ENCODE measurements around the gene SEMA4F. TPM values are rescaled to one million over a fixed set of nuclear protein-coding genes. Genes with fewer than 3 reads are reported as not detected.

Gene SEMA4F
- total and polyA plus RNA-seq, 2 experiments from 2014 or later, result 4.2 to 5.9 TPM

- no peak for TF ChIP-seq EZH2 (IDR thresholded peaks at IDR 0.05; ENCODE audit: insufficient read depth, poor library complexity, severe bottlenecking)
- no peak for TF ChIP-seq EZH2phosphoT487 (IDR thresholded peaks at IDR 0.05; ENCODE audit: insufficient read depth, low read depth)
- in situ Hi-C loops (cut with MboI), result no loop called here
Observed at GRCh38 chr2:74721316-74721715, 67.3 kb downstream of the SEMA4F start.

GRCh38 chr2:74724496-74724895 lies 70.4 kb downstream of the SEMA4F start:
- Histone ChIP-seq H3K9me2 (ENCODE audit: insufficient read depth) (no peaks in the 10 kb centered on the region), H3K27me3 (replicated peaks; ENCODE audit: insufficient read depth) (no peaks in the 10 kb centered on the region), H3K9ac (no peak overlapping the region), H2AFZ (no peak overlapping the region), H3K4me1 (ENCODE audit: insufficient read depth) (no peaks in the 10 kb centered on the region), H4K20me1 (ENCODE audit: insufficient read depth) (no peaks in the 10 kb centered on the region), H3K4me3 (no peak overlapping the region), H3K9me3 (ENCODE audit: low read depth) (no peaks in the 10 kb centered on the region), H3K4me2 (ENCODE audit: unreplicated experiment) (no peak overlapping the region), H3K36me3 (ENCODE audit: low read depth) (no peaks in the 10 kb centered on the region), H3K79me2 (ENCODE audit: insufficient read depth) (no peaks in the 10 kb centered on the region), H3K27ac (no peak overlapping the region), H3F3A (ENCODE audit: insufficient read depth) (peaks cover 7% of the 10 kb centered on the region; the same call in 1 of the 2 replicates)
- in situ Hi-C loops (cut with MboI), result no loop called here
- 80 to 83% methylated on average over 4 of the region's 4 CpGs for WGBS, 2 experiments (ENCODE audit: low coverage in 1 of 2, low lambda C conversion rate in 2 of 2, missing lambda C conversion rate in 2 of 2)
- no peak for DNase-seq
- TF ChIP-seq EZH2 (IDR thresholded peaks at IDR 0.05; ENCODE audit: insufficient read depth, poor library complexity, severe bottlenecking) (no peak), EZH2phosphoT487 (IDR thresholded peaks at IDR 0.05; ENCODE audit: insufficient read depth, low read depth) (no peak)

More at GRCh38 chr2:74721316-74721715, 67.3 kb downstream of the SEMA4F start:
- no peak overlapping the region for H3K4me3 ChIP-seq
- no peak overlapping the region for H2AFZ ChIP-seq
- no peaks in the 10 kb centered on the region for H3K36me3 ChIP-seq (ENCODE audit: low read depth)
- H3K9me2 ChIP-seq (ENCODE audit: insufficient read depth), result no peaks in the 10 kb centered on the region
- H3K9ac ChIP-seq, result no peak overlapping the region
- no peak overlapping the region for H3K4me2 ChIP-seq (ENCODE audit: unreplicated experiment)
- peaks cover 7% of the 10 kb centered on the region; the same call in 1 of the 2 replicates for H3F3A ChIP-seq (ENCODE audit: insufficient read depth)
- H3K4me1 ChIP-seq (ENCODE audit: insufficient read depth), result no peaks in the 10 kb centered on the region
- H3K79me2 ChIP-seq (ENCODE audit: insufficient read depth), result no peaks in the 10 kb centered on the region
- no peaks in the 10 kb centered on the region for H4K20me1 ChIP-seq (ENCODE audit: insufficient read depth)
- DNase-seq, result no peak
- no peaks in the 10 kb centered on the region for H3K27me3 ChIP-seq (replicated peaks; ENCODE audit: insufficient read depth)
- no peaks in the 10 kb centered on the region for H3K9me3 ChIP-seq (ENCODE audit: low read depth)
- no peak overlapping the region for H3K27ac ChIP-seq

- no peaks in the 10 kb centered on the region for H3K9me2 ChIP-seq (ENCODE audit: insufficient read depth)
- 83 to 88% methylated on average over 1 of the region's 1 CpG for WGBS, 2 experiments (ENCODE audit: low coverage in 1 of 2, low lambda C conversion rate in 2 of 2, missing lambda C conversion rate in 2 of 2)
- no peaks in the 10 kb centered on the region for H4K20me1 ChIP-seq (ENCODE audit: insufficient read depth)
- H3K4me1 ChIP-seq (ENCODE audit: insufficient read depth), result no peaks in the 10 kb centered on the region
- no peaks in the 10 kb centered on the region for H3K9me3 ChIP-seq (ENCODE audit: low read depth)
- H3K79me2 ChIP-seq (ENCODE audit: insufficient read depth), result no peaks in the 10 kb centered on the region
- H3K4me2 ChIP-seq (ENCODE audit: unreplicated experiment), result no peak overlapping the region
- no peak overlapping the region for H3K4me3 ChIP-seq
- no peak for DNase-seq
- peaks cover 7% of the 10 kb centered on the region; the same call in 1 of the 2 replicates for H3F3A ChIP-seq (ENCODE audit: insufficient read depth)
- H3K27ac ChIP-seq, result no peak overlapping the region
- no peak overlapping the region for H2AFZ ChIP-seq
- no peak overlapping the region for H3K9ac ChIP-seq
- TF ChIP-seq EZH2phosphoT487 (IDR thresholded peaks at IDR 0.05; ENCODE audit: insufficient read depth, low read depth), result no peak
- no peak for TF ChIP-seq EZH2 (IDR thresholded peaks at IDR 0.05; ENCODE audit: insufficient read depth, poor library complexity, severe bottlenecking)
- in situ Hi-C loops (cut with MboI), result no loop called here
- H3K36me3 ChIP-seq (ENCODE audit: low read depth), result no peaks in the 10 kb centered on the region
- no peaks in the 10 kb centered on the region for H3K27me3 ChIP-seq (replicated peaks; ENCODE audit: insufficient read depth)
Observed at GRCh38 chr2:74725287-74725686, 71.2 kb downstream of the SEMA4F start.

- DNase-seq, result no peak
- no peaks in the 10 kb centered on the region for H3K27me3 ChIP-seq (replicated peaks; ENCODE audit: insufficient read depth)
- H3K27ac ChIP-seq, result no peak overlapping the region
- H2AFZ ChIP-seq, result no peak overlapping the region
- no peaks in the 10 kb centered on the region for H3K9me2 ChIP-seq (ENCODE audit: insufficient read depth)
- no peaks in the 10 kb centered on the region for H3K36me3 ChIP-seq (ENCODE audit: low read depth)
- in situ Hi-C loops (cut with MboI), result no loop called here
- H3K4me2 ChIP-seq (ENCODE audit: unreplicated experiment), result no peak overlapping the region
- WGBS, 2 experiments (ENCODE audit: low coverage in 1 of 2, low lambda C conversion rate in 2 of 2, missing lambda C conversion rate in 2 of 2), result 54 to 64% methylated on average over 2 of the region's 2 CpGs
- no peaks in the 10 kb centered on the region for H4K20me1 ChIP-seq (ENCODE audit: insufficient read depth)
- no peaks in the 10 kb centered on the region for H3K9me3 ChIP-seq (ENCODE audit: low read depth)
- TF ChIP-seq EZH2phosphoT487 (IDR thresholded peaks at IDR 0.05; ENCODE audit: insufficient read depth, low read depth) (no peak), EZH2 (IDR thresholded peaks at IDR 0.05; ENCODE audit: insufficient read depth, poor library complexity, severe bottlenecking) (no peak)
- no peak overlapping the region for H3K9ac ChIP-seq
- no peaks in the 10 kb centered on the region for H3K79me2 ChIP-seq (ENCODE audit: insufficient read depth)
- peaks cover 7% of the 10 kb centered on the region; the same call in 1 of the 2 replicates for H3F3A ChIP-seq (ENCODE audit: insufficient read depth)
- no peaks in the 10 kb centered on the region for H3K4me1 ChIP-seq (ENCODE audit: insufficient read depth)
- H3K4me3 ChIP-seq, result no peak overlapping the region
Observed at GRCh38 chr2:74728842-74729241, 74.8 kb downstream of the SEMA4F start.

GRCh38 chr2:74730530-74730929 lies 76.5 kb downstream of the SEMA4F start:
- H3K27me3 ChIP-seq (replicated peaks; ENCODE audit: insufficient read depth), result no peaks in the 10 kb centered on the region
- H2AFZ ChIP-seq, result no peak overlapping the region
- H3K79me2 ChIP-seq (ENCODE audit: insufficient read depth), result no peaks in the 10 kb centered on the region
- TF ChIP-seq EZH2phosphoT487 (IDR thresholded peaks at IDR 0.05; ENCODE audit: insufficient read depth, low read depth) (no peak), EZH2 (IDR thresholded peaks at IDR 0.05; ENCODE audit: insufficient read depth, poor library complexity, severe bottlenecking) (no peak)
- H3K4me3 ChIP-seq, result no peak overlapping the region
- no peaks in the 10 kb centered on the region for H3K9me3 ChIP-seq (ENCODE audit: low read depth)
- H3F3A ChIP-seq (ENCODE audit: insufficient read depth), result peaks cover 4% of the 10 kb centered on the region; the same call in 1 of the 2 replicates
- H3K9ac ChIP-seq, result no peak overlapping the region
- peaks cover 8% of the 10 kb centered on the region for H3K4me1 ChIP-seq (ENCODE audit: insufficient read depth)
- H3K4me2 ChIP-seq (ENCODE audit: unreplicated experiment), result no peak overlapping the region
- no peak overlapping the region for H3K27ac ChIP-seq
- DNase-seq, result no peak
- WGBS, 2 experiments (ENCODE audit: low coverage in 1 of 2, low lambda C conversion rate in 2 of 2, missing lambda C conversion rate in 2 of 2), result 67 to 75% methylated on average over 2 of the region's 2 CpGs
- H3K9me2 ChIP-seq (ENCODE audit: insufficient read depth), result no peaks in the 10 kb centered on the region
- in situ Hi-C loops (cut with MboI), result no loop called here
- no peaks in the 10 kb centered on the region for H3K36me3 ChIP-seq (ENCODE audit: low read depth)
- H4K20me1 ChIP-seq (ENCODE audit: insufficient read depth), result no peaks in the 10 kb centered on the region

Other genes starting within 250 kb of the SEMA4F start
- gene C2orf81, start 232.6 kb upstream of the SEMA4F start, total RNA-seq (2014; rRNA removed; shearing (Covaris generic)), result 1.6 and 3.5 TPM in 2 replicates
- 6.0 TPM in 2 replicates for gene C2orf81, start 232.6 kb upstream of the SEMA4F start, polyA plus RNA-seq (2016; fragmentation: Nextera tagmentation; extraction: Ambion mirVana)
- 33.4 and 45.0 TPM in 2 replicates for gene WDR54, start 232.5 kb upstream of the SEMA4F start, total RNA-seq (2014; rRNA removed; shearing (Covaris generic))
- gene WDR54, start 232.5 kb upstream of the SEMA4F start, polyA plus RNA-seq (2016; fragmentation: Nextera tagmentation; extraction: Ambion mirVana), result 50.8 and 53.3 TPM in 2 replicates
- gene RTKN, start 212.3 kb upstream of the SEMA4F start, total RNA-seq (2014; rRNA removed; shearing (Covaris generic)), result 13.5 and 17.5 TPM in 2 replicates
- gene RTKN, start 212.3 kb upstream of the SEMA4F start, polyA plus RNA-seq (2016; fragmentation: Nextera tagmentation; extraction: Ambion mirVana), result 13.0 and 14.5 TPM in 2 replicates
- gene INO80B, start 199.2 kb upstream of the SEMA4F start, total RNA-seq (2014; rRNA removed; shearing (Covaris generic)), result 10.9 and 32.5 TPM in 2 replicates
- 3.8 and 4.9 TPM in 2 replicates for gene INO80B, start 199.2 kb upstream of the SEMA4F start, polyA plus RNA-seq (2016; fragmentation: Nextera tagmentation; extraction: Ambion mirVana)
- gene WBP1, start 195.8 kb upstream of the SEMA4F start, total RNA-seq (2014; rRNA removed; shearing (Covaris generic)), result 37.9 and 58.7 TPM in 2 replicates
- gene WBP1, start 195.8 kb upstream of the SEMA4F start, polyA plus RNA-seq (2016; fragmentation: Nextera tagmentation; extraction: Ambion mirVana), result 42.4 and 47.1 TPM in 2 replicates
- 55.7 and 58.6 TPM in 2 replicates for gene MOGS, start 188.9 kb upstream of the SEMA4F start, total RNA-seq (2014; rRNA removed; shearing (Covaris generic))
- 14.5 and 16.8 TPM in 2 replicates for gene MOGS, start 188.9 kb upstream of the SEMA4F start, polyA plus RNA-seq (2016; fragmentation: Nextera tagmentation; extraction: Ambion mirVana)
- 14.8 and 18.5 TPM in 2 replicates for gene MRPL53, start 181.6 kb upstream of the SEMA4F start, total RNA-seq (2014; rRNA removed; shearing (Covaris generic))
- gene MRPL53, start 181.6 kb upstream of the SEMA4F start, polyA plus RNA-seq (2016; fragmentation: Nextera tagmentation; extraction: Ambion mirVana), result 69.2 and 71.0 TPM in 2 replicates
- gene CCDC142, start 171.2 kb upstream of the SEMA4F start, total RNA-seq (2014; rRNA removed; shearing (Covaris generic)), result 5.1 and 12.8 TPM in 2 replicates
- 6.4 and 6.8 TPM in 2 replicates for gene CCDC142, start 171.2 kb upstream of the SEMA4F start, polyA plus RNA-seq (2016; fragmentation: Nextera tagmentation; extraction: Ambion mirVana)
- 15.9 and 17.7 TPM in 2 replicates for gene TTC31, start 171.2 kb upstream of the SEMA4F start, total RNA-seq (2014; rRNA removed; shearing (Covaris generic))
- 14.2 and 20.4 TPM in 2 replicates for gene TTC31, start 171.2 kb upstream of the SEMA4F start, polyA plus RNA-seq (2016; fragmentation: Nextera tagmentation; extraction: Ambion mirVana)
- gene LBX2, start 154.6 kb upstream of the SEMA4F start, total RNA-seq (2014; rRNA removed; shearing (Covaris generic)), result 0.38 and 4.6 TPM in 2 replicates
- gene LBX2, start 154.6 kb upstream of the SEMA4F start, polyA plus RNA-seq (2016; fragmentation: Nextera tagmentation; extraction: Ambion mirVana), result 0.87 and 1.1 TPM in 2 replicates
- gene PCGF1, start 146.6 kb upstream of the SEMA4F start, total RNA-seq (2014; rRNA removed; shearing (Covaris generic)), result 15.6 and 24.1 TPM in 2 replicates
- 23.5 and 24.8 TPM in 2 replicates for gene PCGF1, start 146.6 kb upstream of the SEMA4F start, polyA plus RNA-seq (2016; fragmentation: Nextera tagmentation; extraction: Ambion mirVana)
- gene TLX2, start 139.8 kb upstream of the SEMA4F start, total RNA-seq (2014; rRNA removed; shearing (Covaris generic)), result not detected in 2 replicates
- not detected in 2 replicates for gene TLX2, start 139.8 kb upstream of the SEMA4F start, polyA plus RNA-seq (2016; fragmentation: Nextera tagmentation; extraction: Ambion mirVana)
- gene DQX1, start 128.0 kb upstream of the SEMA4F start, total RNA-seq (2014; rRNA removed; shearing (Covaris generic)), result not detected in 2 replicates
- gene DQX1, start 128.0 kb upstream of the SEMA4F start, polyA plus RNA-seq (2016; fragmentation: Nextera tagmentation; extraction: Ambion mirVana), result not detected in 2 replicates
- 114 and 119 TPM in 2 replicates for gene AUP1, start 124.5 kb upstream of the SEMA4F start, total RNA-seq (2014; rRNA removed; shearing (Covaris generic))
- gene AUP1, start 124.5 kb upstream of the SEMA4F start, polyA plus RNA-seq (2016; fragmentation: Nextera tagmentation; extraction: Ambion mirVana), result 119 and 122 TPM in 2 replicates
- gene HTRA2, start 124.3 kb upstream of the SEMA4F start, total RNA-seq (2014; rRNA removed; shearing (Covaris generic)), result 23.0 and 35.2 TPM in 2 replicates
- 33.6 and 34.0 TPM in 2 replicates for gene HTRA2, start 124.3 kb upstream of the SEMA4F start, polyA plus RNA-seq (2016; fragmentation: Nextera tagmentation; extraction: Ambion mirVana)
- 52.4 and 56.9 TPM in 2 replicates for gene LOXL3, start 100.3 kb upstream of the SEMA4F start, total RNA-seq (2014; rRNA removed; shearing (Covaris generic))
- gene LOXL3, start 100.3 kb upstream of the SEMA4F start, polyA plus RNA-seq (2016; fragmentation: Nextera tagmentation; extraction: Ambion mirVana), result 55.2 and 57.2 TPM in 2 replicates
- 32.2 and 40.3 TPM in 2 replicates for gene DOK1, start 99.5 kb upstream of the SEMA4F start, total RNA-seq (2014; rRNA removed; shearing (Covaris generic))
- 32.6 and 36.2 TPM in 2 replicates for gene DOK1, start 99.5 kb upstream of the SEMA4F start, polyA plus RNA-seq (2016; fragmentation: Nextera tagmentation; extraction: Ambion mirVana)
- 0.25 and 1.5 TPM in 2 replicates for gene M1AP, start 5.9 kb upstream of the SEMA4F start, total RNA-seq (2014; rRNA removed; shearing (Covaris generic))
- gene M1AP, start 5.9 kb upstream of the SEMA4F start, polyA plus RNA-seq (2016; fragmentation: Nextera tagmentation; extraction: Ambion mirVana), result 0.13 and 0.18 TPM in 2 replicates
- 21.9 and 24.2 TPM in 2 replicates for gene HK2, start 179.9 kb downstream of the SEMA4F start, total RNA-seq (2014; rRNA removed; shearing (Covaris generic))
- gene HK2, start 179.9 kb downstream of the SEMA4F start, polyA plus RNA-seq (2016; fragmentation: Nextera tagmentation; extraction: Ambion mirVana), result 23.9 and 25.3 TPM in 2 replicates